HG03378 (cell line): Measurements from ENCODE around the gene NUDT8.
"Not testable (repeated sequence)": the region's sequence is repeated elsewhere in the genome, so short reads cannot be mapped to it uniquely, and the experiment has no call there.

ENCODE experiments used
- ATAC-seq: cut with Tn5 transposase; IDR thresholded peaks from one replicate; pipeline ENCODE4 v1.9.1; 2021; ENCODE audit warnings: mild to moderate bottlenecking, moderate library complexity; ENCODE audit not compliant: unreplicated experiment

The NUDT8 gene

DNA sequence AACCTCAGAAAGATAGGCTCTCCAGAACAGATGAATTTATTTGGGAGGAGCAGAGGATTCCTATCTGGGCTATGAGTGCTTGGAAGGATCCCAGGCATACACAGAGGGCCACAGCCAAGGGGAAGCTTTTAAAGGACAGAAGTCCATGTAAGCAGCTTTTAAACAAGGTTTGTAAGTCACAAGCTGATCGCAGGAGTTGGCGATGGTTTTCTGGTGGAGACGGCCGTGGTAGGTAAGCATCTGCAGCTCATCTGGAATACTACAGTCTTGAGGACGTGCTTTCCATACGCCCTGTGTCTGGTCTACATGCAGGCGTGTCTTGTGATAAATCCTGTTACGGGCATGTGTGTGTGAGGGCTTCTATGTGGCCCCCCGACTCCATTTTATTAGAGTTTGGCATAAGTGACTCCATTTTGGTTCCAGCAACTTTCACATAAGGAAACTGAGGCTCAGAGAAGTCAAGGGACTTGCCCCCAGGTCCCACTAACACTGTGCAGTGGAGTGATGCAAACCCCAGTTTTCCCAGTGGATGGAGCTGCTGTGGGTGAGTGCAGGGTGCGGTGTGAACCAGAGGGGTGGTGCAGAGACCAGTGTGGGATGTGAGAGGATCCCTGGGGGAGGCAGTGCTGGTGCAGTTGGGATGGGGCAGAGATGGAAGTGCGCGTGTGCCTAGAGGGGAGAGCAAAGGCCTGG, 32.6 kb upstream of the NUDT8 start:
- no peak for ATAC-seq

DNA sequence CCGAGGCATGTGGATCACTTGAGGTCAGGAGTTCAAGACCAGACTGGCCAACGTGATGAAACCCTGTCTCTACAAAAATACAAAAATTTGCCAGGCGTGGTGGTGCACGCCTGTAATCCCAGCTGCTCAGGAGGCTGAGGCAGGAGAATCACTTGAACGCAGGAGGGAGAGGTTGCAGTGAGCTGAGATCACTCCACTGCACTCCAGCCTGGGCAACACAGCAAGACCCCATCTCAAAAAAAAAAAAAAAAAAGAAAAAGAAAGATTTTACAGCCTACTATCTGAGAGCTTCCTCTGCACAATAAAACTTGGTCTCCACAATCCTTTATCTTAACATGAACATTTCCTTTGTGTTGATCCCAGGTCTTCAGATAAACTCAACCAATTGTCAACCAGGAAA, 31.0 kb upstream of the NUDT8 start:
- not testable (repeated sequence) for ATAC-seq

- not testable (repeated sequence) for ATAC-seq
Observed at GRCh38 chr11:67659651-67660165, 30.0 kb upstream of the NUDT8 start.

GRCh38 chr11:67657300-67657699, 27.6 kb upstream of the NUDT8 start:
- no peak for ATAC-seq

DNA sequence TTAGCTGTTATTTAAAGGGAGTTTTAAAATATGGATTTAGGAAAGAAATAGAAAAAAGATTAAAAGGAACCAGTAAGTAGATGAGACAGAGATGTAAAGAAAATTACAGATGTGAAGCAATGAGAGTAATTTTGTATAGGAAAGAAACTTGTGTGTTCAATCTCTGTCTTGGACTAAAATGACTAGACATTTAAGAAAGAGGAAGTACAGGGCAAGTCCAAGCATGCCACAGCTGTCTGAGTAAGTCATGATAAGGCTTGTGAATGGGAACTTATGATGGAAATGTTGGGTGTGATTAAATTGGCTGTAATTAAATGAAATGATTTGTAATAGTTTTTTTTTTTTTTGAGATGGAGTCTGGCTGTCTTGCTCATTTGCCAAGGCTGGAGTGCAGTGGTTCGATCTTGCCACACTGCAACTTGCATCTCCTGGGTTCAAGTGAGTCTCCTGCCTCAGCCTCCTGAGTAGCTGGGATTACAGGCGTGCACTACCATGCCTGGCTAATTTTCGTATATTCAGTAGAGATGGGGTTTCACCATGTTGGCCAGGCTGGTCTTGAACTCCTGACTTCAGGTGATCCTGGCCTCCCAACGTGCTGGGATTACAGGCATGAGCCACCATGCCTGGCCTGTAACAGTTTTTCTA, 26.7 kb upstream of the NUDT8 start:
- ATAC-seq: no peak

GRCh38 chr11:67654225-67654624, 24.5 kb upstream of the NUDT8 start:
- no peak for ATAC-seq

DNA sequence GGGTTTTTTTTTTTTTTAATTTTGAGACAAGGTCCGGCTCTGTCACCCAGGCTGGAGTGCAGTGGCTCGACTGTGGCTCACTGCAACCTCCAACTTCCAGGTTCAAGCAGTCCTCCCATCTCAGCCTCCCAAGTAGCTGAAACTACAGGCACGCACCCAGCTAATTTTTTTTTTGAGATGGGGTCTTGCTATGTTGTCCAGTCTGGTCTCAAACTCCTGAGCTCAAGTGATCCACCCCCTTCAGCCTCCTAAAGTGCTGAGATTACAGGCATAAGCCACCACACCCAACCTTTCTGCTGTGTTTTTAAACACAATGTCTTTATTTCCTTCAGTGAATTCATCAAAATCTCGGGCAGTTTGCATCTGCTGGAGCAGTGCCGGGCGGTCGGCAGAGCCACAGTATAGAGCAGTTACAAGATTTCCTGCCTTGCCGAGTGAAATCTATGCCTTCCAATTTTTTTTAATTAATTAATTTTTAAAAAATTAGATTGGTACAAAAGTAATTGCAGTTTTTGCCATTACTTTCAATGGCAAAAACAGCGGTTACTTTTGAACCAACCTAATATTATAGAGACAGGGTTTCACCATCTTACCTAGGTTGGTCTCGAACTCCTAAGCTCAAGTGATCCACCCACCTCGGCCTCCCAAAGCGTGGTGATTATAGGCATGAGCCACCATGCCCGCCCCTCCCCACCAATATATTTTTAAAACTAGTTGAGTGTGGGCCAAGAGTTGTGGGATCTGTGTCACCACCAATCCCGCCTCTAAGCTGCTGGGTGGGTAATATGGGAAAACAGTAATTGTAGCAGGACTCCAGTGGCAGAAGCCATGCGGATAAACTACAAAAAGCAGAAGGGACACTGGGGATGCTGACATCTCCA, 23.5 kb upstream of the NUDT8 start:
- no peak for ATAC-seq

DNA sequence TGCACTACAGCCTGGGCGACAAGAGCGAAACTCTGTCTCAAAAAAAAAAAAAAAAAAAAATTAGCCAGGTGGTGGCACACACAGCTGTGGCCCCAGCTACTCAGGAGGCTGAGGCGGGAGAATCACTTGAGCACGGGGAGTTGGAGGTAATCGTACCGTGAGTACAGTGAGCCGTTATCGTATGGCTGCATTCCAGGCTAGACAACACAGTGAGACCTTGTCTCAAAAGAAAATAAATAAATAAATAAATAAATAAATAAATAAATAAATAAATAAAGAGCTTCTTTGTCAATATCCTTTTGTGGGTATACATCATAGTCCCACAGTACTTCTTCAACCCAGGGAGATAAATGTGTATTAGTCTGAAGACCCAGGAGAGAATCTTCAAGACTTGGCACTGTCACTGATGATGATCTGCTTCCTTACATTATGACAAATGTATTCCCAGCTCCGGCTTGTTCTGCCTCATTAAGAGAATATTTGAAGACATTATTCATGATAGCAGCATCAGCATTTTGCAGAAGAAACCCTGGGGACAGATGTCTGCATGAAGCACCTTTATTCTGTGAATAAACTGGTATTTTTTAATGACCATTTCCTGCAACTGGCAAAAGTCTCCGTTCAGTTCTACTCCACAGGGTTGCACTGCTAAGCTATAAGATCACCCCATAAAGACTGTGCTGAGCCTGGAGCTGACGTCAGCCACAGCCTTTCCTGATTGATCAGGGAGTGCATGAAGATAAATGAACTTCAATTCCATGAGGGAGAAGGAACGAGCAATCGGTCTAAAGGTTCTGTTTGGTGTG, 22.4 kb upstream of the NUDT8 start:
- ATAC-seq: no peak

GRCh38 chr11:67649634-67650510, 20.1 kb upstream of the NUDT8 start:
- ATAC-seq: no peak

GRCh38 chr11:67648796-67649613, 19.3 kb upstream of the NUDT8 start:
- ATAC-seq: no peak

- no peak for ATAC-seq
Observed at GRCh38 chr11:67648140-67648795, 18.5 kb upstream of the NUDT8 start.

- ATAC-seq: no peak
Observed at GRCh38 chr11:67647471-67647870, 17.7 kb upstream of the NUDT8 start.

DNA sequence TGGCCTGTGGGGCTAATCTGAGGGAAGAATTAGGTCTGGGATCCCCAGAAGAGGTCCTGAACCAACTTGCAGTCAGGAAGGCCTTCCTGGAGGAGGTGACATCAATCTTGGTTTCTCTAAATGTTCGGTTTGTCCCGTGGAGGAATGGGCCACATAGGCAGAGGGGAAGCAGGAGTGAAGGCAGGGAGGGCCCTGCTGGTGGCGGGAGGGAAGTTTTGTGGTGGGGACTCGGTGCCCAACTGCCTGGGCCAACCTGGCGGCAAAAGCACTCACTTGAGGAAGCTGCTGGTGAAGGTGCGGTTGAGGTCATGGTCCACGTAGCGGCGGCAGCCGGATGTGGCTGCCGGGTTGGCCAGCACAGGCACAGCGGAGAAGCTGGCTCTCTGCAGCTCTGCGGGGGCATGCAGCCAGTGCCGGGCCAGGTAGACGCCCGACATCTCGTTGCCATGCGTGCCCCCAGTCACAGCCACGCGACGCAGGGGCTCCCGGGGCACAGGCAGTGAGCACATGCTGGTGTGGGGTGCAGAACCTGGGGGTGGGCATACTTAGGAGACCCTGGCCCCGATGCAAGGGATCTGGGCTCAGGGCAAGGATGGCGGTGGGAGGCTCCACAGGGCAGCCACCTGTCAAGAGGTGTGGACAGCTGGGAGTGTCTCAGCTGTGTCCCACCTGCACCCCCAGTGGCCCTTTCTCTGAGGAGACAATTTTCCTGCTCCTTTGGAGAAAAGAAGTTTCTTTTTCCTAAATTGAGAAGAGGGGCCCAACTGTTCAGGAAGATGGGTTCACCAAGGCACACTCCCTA, 17.0 kb upstream of the NUDT8 start:
- ATAC-seq: no peak

- no peak for ATAC-seq
Observed at GRCh38 chr11:67645521-67646461, 16.1 kb upstream of the NUDT8 start.

- no peak for ATAC-seq
Observed at GRCh38 chr11:67644472-67645418, 15.0 kb upstream of the NUDT8 start.
